ENCODE measurements around the gene SNF8. TPM values are rescaled to one million over a fixed set of nuclear protein-coding genes. Genes with fewer than 3 reads are reported as not detected.

The SNF8 gene
- total and polyA plus RNA-seq, 12 donors, result 90.0 to 196 (median 106) TPM

GRCh38 chr17:48883171-48883570, 61.5 kb downstream of the SNF8 start:
- WGBS, 2 donors, result 56 to 57% methylated on average over 10 of the region's 10 CpGs
- H3K27me3 ChIP-seq, result peaks cover 0 to 4% (median 0%) of the 10 kb centered on the region in 7 donors
- intact Hi-C loops (cut with DNase I), result loop anchor here in 7 of 10 donors (2.0 to 10.0 kb wide), 7 partner anchors 149 to 208 kb away; partner anchors contain the start of genes HOXB13 (in 3 of the 7), PRAC1 (in 1 of the 7) and PRAC2 (in 1 of the 7)
- DNase-seq (no peak), ATAC-seq (no peak)
- no peak overlapping the region for H3K4me3 ChIP-seq
- no peaks in the 10 kb centered on the region for H3K36me3 ChIP-seq
- H3K27ac ChIP-seq, result no peak overlapping the region
- no peaks in the 10 kb centered on the region for H3K9me3 ChIP-seq
- H3K4me1 ChIP-seq, result peaks cover 0 to 12% (median 6%) of the 10 kb centered on the region in 9 donors
- TF ChIP-seq CTCF (IDR thresholded peaks at IDR 0.05), result no peak

- intact Hi-C loops (cut with DNase I), result loop anchor here in 7 of 10 donors (2.0 to 10.0 kb wide), 7 partner anchors 150 to 207 kb away; partner anchors contain the start of genes HOXB13 (in 3 of the 7), PRAC1 (in 1 of the 7) and PRAC2 (in 1 of the 7)
Observed at GRCh38 chr17:48882272-48882671, 62.4 kb downstream of the SNF8 start.

More at GRCh38 chr17:48882272-48882671, 62.4 kb downstream of the SNF8 start:
- WGBS, 2 donors, result 89 to 96% methylated on average over 2 of the region's 2 CpGs
- no peaks in the 10 kb centered on the region for H3K36me3 ChIP-seq
- DNase-seq (no peak), ATAC-seq (no peak)
- no peak overlapping the region for H3K27ac ChIP-seq
- TF ChIP-seq CTCF (IDR thresholded peaks at IDR 0.05), result no peak
- no peaks in the 10 kb centered on the region for H3K9me3 ChIP-seq
- peaks cover 0 to 15% (median 6%) of the 10 kb centered on the region in 9 donors for H3K4me1 ChIP-seq
- H3K27me3 ChIP-seq, result peaks cover 0 to 4% (median 0%) of the 10 kb centered on the region in 7 donors
- no peak overlapping the region for H3K4me3 ChIP-seq

Other genes with a start within 250 kb of the SNF8 start
- gene PRAC1, start 222.3 kb downstream of the SNF8 start, total RNA-seq, result not detected
- gene PRAC1, start 222.3 kb downstream of the SNF8 start, polyA plus RNA-seq, result not detected
- not detected for gene PRAC2, start 221.7 kb downstream of the SNF8 start, total RNA-seq
- not detected for gene PRAC2, start 221.7 kb downstream of the SNF8 start, polyA plus RNA-seq
- not detected for gene HOXB13, start 216.1 kb downstream of the SNF8 start, total RNA-seq
- gene HOXB13, start 216.1 kb downstream of the SNF8 start, polyA plus RNA-seq, result not detected
- under 1 TPM in 2 of 10 donors, not detected in 8; 0.08 to 0.33 TPM for gene TTLL6, start 127.6 kb downstream of the SNF8 start, total RNA-seq
- under 1 TPM; 0.06 to 0.73 TPM for gene TTLL6, start 127.6 kb downstream of the SNF8 start, polyA plus RNA-seq
- 100 to 1,000 TPM; 196 to 412 (median 275) TPM for gene CALCOCO2, start 113.8 kb downstream of the SNF8 start, total RNA-seq
- 100 to 1,000 TPM in 1 of 2 donors, 10 to 100 TPM in 1; 79.7 to 164 TPM for gene CALCOCO2, start 113.8 kb downstream of the SNF8 start, polyA plus RNA-seq
- gene ATP5MC1, start 52.1 kb downstream of the SNF8 start, total RNA-seq, result 100 to 1,000 TPM; 299 to 556 (median 416) TPM
- gene ATP5MC1, start 52.1 kb downstream of the SNF8 start, polyA plus RNA-seq, result 100 to 1,000 TPM; 775 to 951 TPM
- 10 to 100 TPM; 31.4 to 47.5 (median 38.8) TPM for gene UBE2Z, start 36.4 kb downstream of the SNF8 start, total RNA-seq
- 10 to 100 TPM; 15.5 to 36.2 TPM for gene UBE2Z, start 36.4 kb downstream of the SNF8 start, polyA plus RNA-seq
- not detected for gene GIP, start 23.8 kb upstream of the SNF8 start, total RNA-seq
- gene GIP, start 23.8 kb upstream of the SNF8 start, polyA plus RNA-seq, result not detected
- not detected for gene IGF2BP1, start 52.5 kb upstream of the SNF8 start, total RNA-seq
- under 1 TPM in 1 of 2 donors, not detected in 1; 0.01 TPM for gene IGF2BP1, start 52.5 kb upstream of the SNF8 start, polyA plus RNA-seq
- under 1 TPM in 2 of 10 donors, not detected in 8; 0.02 TPM for gene B4GALNT2, start 187.9 kb upstream of the SNF8 start, total RNA-seq
- not detected for gene B4GALNT2, start 187.9 kb upstream of the SNF8 start, polyA plus RNA-seq